ENCODE measurements around the gene TYW3. TPM values are rescaled to one million over a fixed set of nuclear protein-coding genes. Genes with fewer than 3 reads are reported as not detected.
A peak's percentile ranks its signal among the peaks of the same experiment; 100 is the strongest.

Gene TYW3
- total and polyA plus RNA-seq, 2 of the 13 experiments (the other 11 are each of a cell fraction or from before 2014, with no cell fraction given) = 17.6 to 45.8 TPM

DNA sequence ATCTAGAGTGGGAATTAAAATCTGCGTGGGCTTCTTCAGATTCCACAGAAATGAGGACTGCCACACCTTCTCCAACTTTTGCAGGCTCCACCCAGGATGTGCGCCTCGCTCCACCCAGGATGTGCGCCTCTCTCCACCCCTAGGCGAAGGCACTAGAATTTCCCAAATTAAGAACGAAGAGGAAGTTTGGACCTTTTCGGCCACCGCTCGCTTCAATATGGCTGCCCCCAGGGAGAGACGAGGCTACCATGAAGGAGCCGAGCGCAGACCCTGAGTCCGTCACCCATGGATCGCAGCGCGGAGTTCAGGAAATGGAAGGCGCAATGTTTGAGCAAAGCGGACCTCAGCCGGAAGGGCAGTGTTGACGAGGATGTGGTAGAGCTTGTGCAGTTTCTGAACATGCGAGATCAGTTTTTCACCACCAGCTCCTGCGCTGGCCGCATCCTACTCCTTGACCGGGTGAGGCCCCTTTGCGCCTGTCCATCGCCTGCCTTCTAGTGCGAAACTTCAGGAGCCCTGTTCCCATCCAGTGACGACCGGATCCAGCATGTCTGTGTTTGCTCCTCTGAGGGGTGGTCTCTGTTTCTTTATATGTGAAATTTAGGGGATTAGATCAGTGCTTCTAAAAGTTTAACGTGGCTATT lies at the start of gene TYW3, which contains the start of gene CRYZ (continued):
- TF ChIP-seq, protein P1, sequence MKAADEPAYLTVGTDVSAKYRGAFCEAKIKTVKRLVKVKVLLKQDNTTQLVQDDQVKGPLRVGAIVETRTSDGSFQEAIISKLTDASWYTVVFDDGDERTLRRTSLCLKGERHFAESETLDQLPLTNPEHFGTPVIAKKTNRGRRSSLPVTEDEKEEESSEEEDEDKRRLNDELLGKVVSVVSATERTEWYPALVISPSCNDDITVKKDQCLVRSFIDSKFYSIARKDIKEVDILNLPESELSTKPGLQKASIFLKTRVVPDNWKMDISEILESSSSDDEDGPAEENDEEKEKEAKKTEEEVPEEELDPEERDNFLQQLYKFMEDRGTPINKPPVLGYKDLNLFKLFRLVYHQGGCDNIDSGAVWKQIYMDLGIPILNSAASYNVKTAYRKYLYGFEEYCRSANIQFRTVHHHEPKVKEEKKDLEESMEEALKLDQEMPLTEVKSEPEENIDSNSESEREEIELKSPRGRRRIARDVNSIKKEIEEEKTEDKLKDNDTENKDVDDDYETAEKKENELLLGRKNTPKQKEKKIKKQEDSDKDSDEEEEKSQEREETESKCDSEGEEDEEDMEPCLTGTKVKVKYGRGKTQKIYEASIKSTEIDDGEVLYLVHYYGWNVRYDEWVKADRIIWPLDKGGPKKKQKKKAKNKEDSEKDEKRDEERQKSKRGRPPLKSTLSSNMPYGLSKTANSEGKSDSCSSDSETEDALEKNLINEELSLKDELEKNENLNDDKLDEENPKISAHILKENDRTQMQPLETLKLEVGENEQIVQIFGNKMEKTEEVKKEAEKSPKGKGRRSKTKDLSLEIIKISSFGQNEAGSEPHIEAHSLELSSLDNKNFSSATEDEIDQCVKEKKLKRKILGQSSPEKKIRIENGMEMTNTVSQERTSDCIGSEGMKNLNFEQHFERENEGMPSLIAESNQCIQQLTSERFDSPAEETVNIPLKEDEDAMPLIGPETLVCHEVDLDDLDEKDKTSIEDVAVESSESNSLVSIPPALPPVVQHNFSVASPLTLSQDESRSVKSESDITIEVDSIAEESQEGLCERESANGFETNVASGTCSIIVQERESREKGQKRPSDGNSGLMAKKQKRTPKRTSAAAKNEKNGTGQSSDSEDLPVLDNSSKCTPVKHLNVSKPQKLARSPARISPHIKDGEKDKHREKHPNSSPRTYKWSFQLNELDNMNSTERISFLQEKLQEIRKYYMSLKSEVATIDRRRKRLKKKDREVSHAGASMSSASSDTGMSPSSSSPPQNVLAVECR (CRISPR knock-in tag; IDR thresholded peaks at IDR 0.05; ENCODE audit: borderline replicate concordance) = peak; percentile 87
- TF ChIP-seq, protein P2, sequence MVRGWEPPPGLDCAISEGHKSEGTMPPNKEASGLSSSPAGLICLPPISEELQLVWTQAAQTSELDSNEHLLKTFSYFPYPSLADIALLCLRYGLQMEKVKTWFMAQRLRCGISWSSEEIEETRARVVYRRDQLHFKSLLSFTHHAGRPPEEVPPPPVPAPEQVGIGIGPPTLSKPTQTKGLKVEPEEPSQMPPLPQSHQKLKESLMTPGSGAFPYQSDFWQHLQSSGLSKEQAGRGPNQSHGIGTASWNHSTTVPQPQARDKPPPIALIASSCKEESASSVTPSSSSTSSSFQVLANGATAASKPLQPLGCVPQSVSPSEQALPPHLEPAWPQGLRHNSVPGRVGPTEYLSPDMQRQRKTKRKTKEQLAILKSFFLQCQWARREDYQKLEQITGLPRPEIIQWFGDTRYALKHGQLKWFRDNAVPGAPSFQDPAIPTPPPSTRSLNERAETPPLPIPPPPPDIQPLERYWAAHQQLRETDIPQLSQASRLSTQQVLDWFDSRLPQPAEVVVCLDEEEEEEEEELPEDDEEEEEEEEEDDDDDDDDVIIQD (CRISPR knock-in tag; IDR thresholded peaks at IDR 0.05; ENCODE audit: low read depth) = 0 out of 2 replicates have a peak, but pooled peaks have one; percentile 48
- TF ChIP-seq HDAC1 (CRISPR knock-in tag; IDR thresholded peaks at IDR 0.05) = peak; percentile 92
- peak; percentile 57; the same call in 1 of the 2 replicates for TF ChIP-seq NR0B2 (CRISPR knock-in tag; IDR thresholded peaks at IDR 0.05)
- no peak for TF ChIP-seq ZNF572 (CRISPR knock-in tag; IDR thresholded peaks at IDR 0.05)
- TF ChIP-seq JDP2 (CRISPR knock-in tag; IDR thresholded peaks at IDR 0.05; ENCODE audit: borderline replicate concordance) = no peak
- TF ChIP-seq NONO (IDR thresholded peaks at IDR 0.05) = no peak
- TF ChIP-seq NONO (CRISPR knock-in tag; conservative IDR thresholded peaks at IDR 0.05) = peak; percentile 78
- no peak for TF ChIP-seq PAWR (CRISPR knock-in tag; IDR thresholded peaks at IDR 0.05; ENCODE audit: borderline replicate concordance)
- TF ChIP-seq ZNF3 (CRISPR knock-in tag; IDR thresholded peaks at IDR 0.05) = no peak
- peak; percentile 46; the same call in 1 of the 2 replicates for TF ChIP-seq ZNF792 (CRISPR knock-in tag; IDR thresholded peaks at IDR 0.05)
- peak; percentile 60; the same call in 1 of the 2 replicates for TF ChIP-seq SP4 (CRISPR knock-in tag; IDR thresholded peaks at IDR 0.05)
- no peak for TF ChIP-seq ZNF570 (CRISPR knock-in tag; IDR thresholded peaks at IDR 0.05; ENCODE audit: borderline replicate concordance)
- TF ChIP-seq ZNF816 (CRISPR knock-in tag; IDR thresholded peaks at IDR 0.05; ENCODE audit: borderline replicate concordance) = 0 out of 2 replicates have a peak, but pooled peaks have one; percentile 26
- TF ChIP-seq, protein P3, sequence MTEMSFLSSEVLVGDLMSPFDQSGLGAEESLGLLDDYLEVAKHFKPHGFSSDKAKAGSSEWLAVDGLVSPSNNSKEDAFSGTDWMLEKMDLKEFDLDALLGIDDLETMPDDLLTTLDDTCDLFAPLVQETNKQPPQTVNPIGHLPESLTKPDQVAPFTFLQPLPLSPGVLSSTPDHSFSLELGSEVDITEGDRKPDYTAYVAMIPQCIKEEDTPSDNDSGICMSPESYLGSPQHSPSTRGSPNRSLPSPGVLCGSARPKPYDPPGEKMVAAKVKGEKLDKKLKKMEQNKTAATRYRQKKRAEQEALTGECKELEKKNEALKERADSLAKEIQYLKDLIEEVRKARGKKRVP (CRISPR knock-in tag; IDR thresholded peaks at IDR 0.05) = no peak
- TF ChIP-seq, protein P4, sequence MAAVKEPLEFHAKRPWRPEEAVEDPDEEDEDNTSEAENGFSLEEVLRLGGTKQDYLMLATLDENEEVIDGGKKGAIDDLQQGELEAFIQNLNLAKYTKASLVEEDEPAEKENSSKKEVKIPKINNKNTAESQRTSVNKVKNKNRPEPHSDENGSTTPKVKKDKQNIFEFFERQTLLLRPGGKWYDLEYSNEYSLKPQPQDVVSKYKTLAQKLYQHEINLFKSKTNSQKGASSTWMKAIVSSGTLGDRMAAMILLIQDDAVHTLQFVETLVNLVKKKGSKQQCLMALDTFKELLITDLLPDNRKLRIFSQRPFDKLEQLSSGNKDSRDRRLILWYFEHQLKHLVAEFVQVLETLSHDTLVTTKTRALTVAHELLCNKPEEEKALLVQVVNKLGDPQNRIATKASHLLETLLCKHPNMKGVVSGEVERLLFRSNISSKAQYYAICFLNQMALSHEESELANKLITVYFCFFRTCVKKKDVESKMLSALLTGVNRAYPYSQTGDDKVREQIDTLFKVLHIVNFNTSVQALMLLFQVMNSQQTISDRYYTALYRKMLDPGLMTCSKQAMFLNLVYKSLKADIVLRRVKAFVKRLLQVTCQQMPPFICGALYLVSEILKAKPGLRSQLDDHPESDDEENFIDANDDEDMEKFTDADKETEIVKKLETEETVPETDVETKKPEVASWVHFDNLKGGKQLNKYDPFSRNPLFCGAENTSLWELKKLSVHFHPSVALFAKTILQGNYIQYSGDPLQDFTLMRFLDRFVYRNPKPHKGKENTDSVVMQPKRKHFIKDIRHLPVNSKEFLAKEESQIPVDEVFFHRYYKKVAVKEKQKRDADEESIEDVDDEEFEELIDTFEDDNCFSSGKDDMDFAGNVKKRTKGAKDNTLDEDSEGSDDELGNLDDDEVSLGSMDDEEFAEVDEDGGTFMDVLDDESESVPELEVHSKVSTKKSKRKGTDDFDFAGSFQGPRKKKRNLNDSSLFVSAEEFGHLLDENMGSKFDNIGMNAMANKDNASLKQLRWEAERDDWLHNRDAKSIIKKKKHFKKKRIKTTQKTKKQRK (IDR thresholded peaks at IDR 0.05; ENCODE audit: low read length) = no peak
- 0 out of 2 replicates have a peak, but pooled peaks have one; percentile 44 for TF ChIP-seq ZNF839 (CRISPR knock-in tag; IDR thresholded peaks at IDR 0.05; ENCODE audit: borderline replicate concordance)
- peak; percentile 70; the same call in 1 of the 2 replicates for TF ChIP-seq ZNF446 (CRISPR knock-in tag; IDR thresholded peaks at IDR 0.05)
- peak; percentile 78 for TF ChIP-seq MAX (IDR thresholded peaks at IDR 0.05)

All from HepG2 (cell line).